Adrenal gland (tissue), 12 donors: ENCODE measurements around the gene ETV6. TPM values are rescaled to one million over a fixed set of nuclear protein-coding genes. Genes with fewer than 3 reads are reported as not detected.

Experiments
- DNase-seq, 7 donors: peaks; one replicate each; pipeline ENCODE4 v3.0.0-alpha.2; 2019 to 2020
- H3K27ac ChIP-seq, 5 donors: fragments of 200-600 bp; sonication (generic) in 4 of 5; 1 replicate in 3 of 5; 2 replicates in 2 of 5; pipeline versions ENCODE4 v1.5.1 to v1.8.0; 2016 to 2020; ENCODE audit warnings: mild to moderate bottlenecking in 1 of 5
- H3K27me3 ChIP-seq: fragments of 200-600 bp; 2 replicates; pipeline ENCODE4 v1.8.0; 2021
- H3K36me3 ChIP-seq, 2 donors: fragments of 200-600 bp; replicated peaks in 1 of 2; 1 replicate in 1 of 2; 2 replicates in 1 of 2; pipeline versions ENCODE4 v1.5.1 to v1.8.0; 2018 to 2022
- H3K4me1 ChIP-seq, 2 donors: fragments of 200-600 bp; replicated peaks in 1 of 2; 1 replicate in 1 of 2; 2 replicates in 1 of 2; pipeline versions ENCODE4 v1.5.1 to v1.8.0; 2018 to 2021
- H3K4me3 ChIP-seq, 4 donors: fragments of 200-600 bp; sonication (generic) in 3 of 4; one replicate each; pipeline ENCODE4 v1.5.1; 2016 to 2018
- H3K9me3 ChIP-seq, 3 donors: fragments of 200-600 bp; sonication (generic) in 1 of 3; replicated peaks in 1 of 3; 1 replicate in 2 of 3; 2 replicates in 1 of 3; pipeline versions ENCODE4 v1.5.1 to v1.8.0; 2016 to 2021
- POLR2A ChIP-seq, 2 donors: fragments of 450-650 bp; IDR thresholded peaks; one replicate each; pipeline ENCODE4 v1.6.1; 2017; ENCODE audit warnings: antibody characterized with exemption in 2 of 2, mild to moderate bottlenecking in 2 of 2, moderate library complexity in 1 of 2
- WGBS, 4 donors: extraction: QIAGEN DNeasy Blood & Tissue Kit in 2 of 4; methylation state at CpG; one replicate each; pipeline versions ENCODE4 v1.1.5 to v1.1.7; 2013 to 2017; 5-methylcytosine and 5-hydroxymethylcytosine counted together
- intact Hi-C, 2 donors: fragments of 100-400 bp; cut with DNase I; formaldehyde crosslinking; loops; one replicate each; pipeline versions ENCODE4 v1.14.1 to v1.15.0; 2022 to 2023
- polyA plus RNA-seq, 3 donors: library from polyadenylated mRNA; stranded (reverse); fragments of 200-250 nt in 2 of 3; fragments of 350-450 nt in 1 of 3; fragmentation: Illumina TruSeq in 1 of 3; extraction: RNeasy Lipid Tissue Mini Kit (QIAGEN cat#74804) in 1 of 3; gene quantifications; one replicate each; pipeline ENCODE4 v1.2.3, GENCODE V29; 2013 to 2014
- total RNA-seq, 9 donors: library from RNA; depleted of rRNA in 4 of 9; stranded (reverse); fragments of >200 nt in 4 of 9; fragments of 120-200 nt in 1 of 9; fragmentation: NEBNext Ultra II Directional in 1 of 9; extraction: Animal tissue kit (Norgen Biotek cat#: 25700) in 1 of 9; gene quantifications; one replicate each; pipeline versions ENCODE4 v1.1.0 to v1.2.4, GENCODE V29; 2013 to 2023
- TF ChIP-seq, protein P1 (sequence below), 6 experiments: fragments of 450-650 bp in 4 of 6; fragments of 200-600 bp in 2 of 6; sonication (generic) in 1 of 6; IDR thresholded peaks; 1 replicate in 5 of 6; 2 replicates in 1 of 6; pipeline versions ENCODE4 v1.5.1 to v1.8.0; 2016 to 2021; ENCODE audit warnings: antibody characterized with exemption in 6 of 6, mild to moderate bottlenecking in 2 of 6, moderate library complexity in 1 of 6
- donor health status: healthy with polysubstance abuse.
- donor health status: Bipolar disorder and iron deficiency.
- donor health status: DM: yes; HTN: yes; CAD: no.
- donor health status: DM: no; HTN: no; CAD: no.
- donor health status: DM: no; HTN: no; CAD: no.
- donor health status: DM: yes; HTN: yes; CAD: no.

The ETV6 gene
- total and polyA plus RNA-seq, 12 donors, result 9.6 to 46.6 (median 19.5) TPM

DNA sequence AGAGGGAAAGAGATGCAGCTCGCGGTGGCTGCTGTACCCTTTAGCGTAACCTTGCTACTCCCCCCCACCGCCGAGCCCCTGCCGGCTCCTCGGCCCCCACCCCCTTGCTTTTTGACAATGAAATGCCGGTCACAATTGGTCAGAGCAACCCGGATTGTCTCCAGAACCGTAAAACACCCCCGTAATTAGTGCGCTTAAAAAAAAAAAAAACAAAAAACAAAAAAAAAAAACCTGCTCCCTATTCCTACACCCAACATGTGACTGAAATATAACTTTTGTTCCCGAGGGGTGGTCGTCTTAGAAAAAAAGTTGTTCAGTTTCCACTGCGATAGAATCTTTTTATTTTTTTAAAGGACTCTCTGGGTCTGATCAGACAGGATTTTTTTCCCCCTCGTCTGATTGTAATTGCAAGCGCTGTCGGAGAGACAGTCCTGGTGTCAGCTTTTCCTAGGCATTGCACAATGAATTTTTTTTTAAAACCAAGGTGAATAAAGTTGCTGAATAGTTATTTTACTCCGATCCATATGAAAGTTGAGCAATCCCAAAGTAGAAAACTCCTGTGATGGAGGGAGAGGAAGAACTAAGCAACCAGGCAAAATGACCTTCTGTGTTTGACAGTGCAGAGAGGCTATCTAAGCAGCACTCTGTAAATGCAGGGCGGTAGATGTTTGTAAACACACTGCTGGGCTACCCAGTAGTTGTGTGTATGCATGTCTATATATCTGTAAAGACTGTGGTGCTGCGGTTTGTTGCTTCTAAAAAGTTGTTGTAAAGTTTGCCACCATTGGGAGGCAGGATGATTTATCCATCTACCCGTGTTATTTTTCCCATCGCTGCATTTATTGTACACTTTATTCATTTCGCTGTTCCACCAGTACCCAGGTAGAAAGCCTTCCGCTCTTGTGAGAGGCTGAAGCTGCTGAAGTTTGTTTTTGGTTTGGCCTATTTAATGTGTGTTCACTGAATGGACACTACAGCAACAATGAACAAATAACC lies 1.1 kb downstream of the ETV6 start:
- peak in 4 of 7 donors; percentile 47 to 57 (median 55) for DNase-seq
- intact Hi-C loops, result loop anchor here in 1 of 2 donors (5.0 kb wide), 1 partner anchor 42 kb away; no protein-coding TSS in a partner anchor
- peak overlapping the region; percentile 87 to 100 (median 96) for H3K27ac ChIP-seq
- TF ChIP-seq, protein P1, sequence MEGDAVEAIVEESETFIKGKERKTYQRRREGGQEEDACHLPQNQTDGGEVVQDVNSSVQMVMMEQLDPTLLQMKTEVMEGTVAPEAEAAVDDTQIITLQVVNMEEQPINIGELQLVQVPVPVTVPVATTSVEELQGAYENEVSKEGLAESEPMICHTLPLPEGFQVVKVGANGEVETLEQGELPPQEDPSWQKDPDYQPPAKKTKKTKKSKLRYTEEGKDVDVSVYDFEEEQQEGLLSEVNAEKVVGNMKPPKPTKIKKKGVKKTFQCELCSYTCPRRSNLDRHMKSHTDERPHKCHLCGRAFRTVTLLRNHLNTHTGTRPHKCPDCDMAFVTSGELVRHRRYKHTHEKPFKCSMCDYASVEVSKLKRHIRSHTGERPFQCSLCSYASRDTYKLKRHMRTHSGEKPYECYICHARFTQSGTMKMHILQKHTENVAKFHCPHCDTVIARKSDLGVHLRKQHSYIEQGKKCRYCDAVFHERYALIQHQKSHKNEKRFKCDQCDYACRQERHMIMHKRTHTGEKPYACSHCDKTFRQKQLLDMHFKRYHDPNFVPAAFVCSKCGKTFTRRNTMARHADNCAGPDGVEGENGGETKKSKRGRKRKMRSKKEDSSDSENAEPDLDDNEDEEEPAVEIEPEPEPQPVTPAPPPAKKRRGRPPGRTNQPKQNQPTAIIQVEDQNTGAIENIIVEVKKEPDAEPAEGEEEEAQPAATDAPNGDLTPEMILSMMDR (IDR thresholded peaks at IDR 0.05), result no peak
- peak in 1 of 2 donors; percentile 30 for TF ChIP-seq POLR2A (IDR thresholded peaks at IDR 0.05)
- no peaks in the 10 kb centered on the region for H3K36me3 ChIP-seq
- H3K4me1 ChIP-seq, result peaks cover 13 to 36% of the 10 kb centered on the region in 2 donors
- 1% methylated on average over 25 of the region's 25 CpGs for WGBS, 4 donors
- H3K9me3 ChIP-seq, result no peaks in the 10 kb centered on the region
- H3K27me3 ChIP-seq, result no peaks in the 10 kb centered on the region
- H3K4me3 ChIP-seq, result peak overlapping the region; percentile 56 to 94 (median 84)

- intact Hi-C loops, result loop anchor here in 1 of 2 donors (5.0 kb wide), 1 partner anchor 41 kb away; no protein-coding TSS in a partner anchor
- Histone ChIP-seq H3K4me3 (peak overlapping the region in 3 of 4 donors; percentile 22 to 85 (median 84)), H3K27me3 (no peaks in the 10 kb centered on the region), H3K36me3 (no peaks in the 10 kb centered on the region), H3K27ac (peak overlapping the region; percentile 15 to 97 (median 75)), H3K4me1 (peaks cover 13 to 44% of the 10 kb centered on the region in 2 donors), H3K9me3 (no peaks in the 10 kb centered on the region)
- no peak for DNase-seq
- WGBS, 4 donors, result 23 to 42% (median 34%) methylated on average over 4 of the region's 4 CpGs
- TF ChIP-seq POLR2A (IDR thresholded peaks at IDR 0.05), result no peak
- TF ChIP-seq, protein P1 (IDR thresholded peaks at IDR 0.05), result no peak
Observed at GRCh38 chr12:11651381-11651780, 1.9 kb downstream of the ETV6 start.

- Histone ChIP-seq H3K27me3 (no peaks in the 10 kb centered on the region), H3K36me3 (no peaks in the 10 kb centered on the region), H3K4me3 (peak overlapping the region in 1 of 4 donors; percentile 84), H3K9me3 (no peaks in the 10 kb centered on the region), H3K27ac (peak overlapping the region; percentile 15 to 97 (median 75)), H3K4me1 (peaks cover 13 to 45% of the 10 kb centered on the region in 2 donors)
- TF ChIP-seq POLR2A (IDR thresholded peaks at IDR 0.05), result no peak
- TF ChIP-seq, protein P1 (IDR thresholded peaks at IDR 0.05), result no peak
- no peak for DNase-seq
- intact Hi-C loops, result loop anchor here in 1 of 2 donors (5.0 kb wide), 1 partner anchor 41 kb away; no protein-coding TSS in a partner anchor
- 4 to 11% (median 6%) methylated on average over 6 of the region's 6 CpGs for WGBS, 4 donors
Observed at GRCh38 chr12:11651785-11652184, 2.3 kb downstream of the ETV6 start.
